Thyroid gland (tissue), 4 donors: ENCODE measurements around the gene RTN4R. TPM values are rescaled to one million over a fixed set of nuclear protein-coding genes. Genes with fewer than 3 reads are reported as not detected.

Source experiments
- DNase-seq, 2 donors: peaks; one replicate each; pipeline ENCODE4 v3.0.0-alpha.2; 2019
- H3K27ac ChIP-seq, 3 donors: fragments of 200-600 bp; sonication (generic); 1 replicate in 2 of 3; 2 replicates in 1 of 3; pipeline ENCODE4 v1.5.1; 2016 to 2019; ENCODE audit warnings: mild to moderate bottlenecking in 1 of 3, moderate library complexity in 1 of 3
- H3K27me3 ChIP-seq: fragments of 200-600 bp; sonication (generic); one replicate; pipeline ENCODE4 v1.5.1; 2019
- H3K36me3 ChIP-seq, 2 donors: fragments of 200-600 bp; sonication (generic); one replicate each; pipeline ENCODE4 v1.5.1; 2016 to 2019
- H3K4me1 ChIP-seq, 2 donors: fragments of 200-600 bp; sonication (generic); one replicate each; pipeline ENCODE4 v1.5.1; 2017 to 2019
- H3K4me3 ChIP-seq, 3 donors: fragments of 200-600 bp; sonication (generic); replicated peaks in 1 of 3; 1 replicate in 2 of 3; 2 replicates in 1 of 3; pipeline ENCODE4 v1.5.1; 2016; ENCODE audit warnings: mild to moderate bottlenecking in 1 of 3
- H3K9me3 ChIP-seq: fragments of 200-600 bp; sonication (generic); one replicate; pipeline ENCODE4 v1.5.1; 2017
- POLR2A ChIP-seq, 2 donors: fragments of 450-650 bp; IDR thresholded peaks; one replicate each; pipeline ENCODE4 v1.6.1; 2017; ENCODE audit warnings: antibody characterized with exemption in 2 of 2, mild to moderate bottlenecking in 2 of 2, moderate library complexity in 1 of 2
- WGBS, 2 donors: methylation state at CpG; one replicate each; pipeline ENCODE4 v1.1.5; 2017; 5-methylcytosine and 5-hydroxymethylcytosine counted together
- intact Hi-C: fragments of 100-400 bp; cut with DNase I; formaldehyde crosslinking; loops from one replicate; pipeline ENCODE4 v1.15.1; 2023
- total RNA-seq, 4 donors: library from RNA; depleted of rRNA; stranded (reverse); fragments of >200 nt; gene quantifications; one replicate each; pipeline ENCODE4 v1.2.3, GENCODE V29; 2016
- TF ChIP-seq, protein P1 (sequence below), 6 experiments: fragments of 200-600 bp in 3 of 6; fragments of 450-650 bp in 3 of 6; sonication (generic) in 3 of 6; IDR thresholded peaks; one replicate each; pipeline ENCODE4 v1.5.1; 2016 to 2019; ENCODE audit warnings: antibody characterized with exemption in 6 of 6, mild to moderate bottlenecking in 2 of 6, inconsistent platforms in 1 of 6, moderate library complexity in 1 of 6

The RTN4R gene
- total RNA-seq, 4 donors from 2014 or later = 4.0 to 8.6 (median 5.9) TPM

DNA sequence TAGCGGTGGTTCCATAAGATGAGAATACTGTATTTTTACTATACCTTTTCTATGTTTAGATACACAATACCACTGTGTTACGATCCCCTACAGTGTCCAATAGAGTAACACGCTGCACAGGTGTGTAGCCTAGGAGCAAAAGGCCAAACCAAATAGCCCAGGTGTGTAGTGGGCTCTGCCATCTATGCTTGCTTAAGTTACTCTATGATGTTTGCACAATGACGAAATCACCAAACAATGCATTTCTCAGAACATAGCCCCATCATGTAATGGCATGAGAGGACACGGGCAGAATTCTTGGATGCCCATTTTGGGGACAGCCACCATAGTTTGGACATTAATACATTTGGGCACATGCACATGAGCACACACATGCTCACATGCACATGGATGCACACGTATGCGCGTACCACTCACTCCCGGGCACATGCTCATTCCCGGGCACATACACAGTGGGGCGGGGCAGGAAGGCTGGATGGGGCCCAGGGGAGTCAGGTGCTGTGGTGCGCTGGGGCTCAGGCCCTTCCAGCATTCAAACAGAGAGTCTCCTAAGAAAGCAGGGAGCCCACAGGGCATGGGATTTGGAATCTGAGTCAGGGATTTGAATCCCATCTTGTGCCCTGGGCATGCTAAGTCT is 51.1 kb downstream of the RTN4R start:
- Histone ChIP-seq H3K27me3 (no peaks in the 10 kb centered on the region), H3K27ac (no peak overlapping the region), H3K36me3 (no peaks in the 10 kb centered on the region), H3K4me1 (peaks cover 8 to 10% of the 10 kb centered on the region in 2 donors), H3K9me3 (no peaks in the 10 kb centered on the region), H3K4me3 (no peak overlapping the region)
- intact Hi-C loops = no loop called here
- TF ChIP-seq POLR2A (IDR thresholded peaks at IDR 0.05) = no peak
- TF ChIP-seq, protein P1, sequence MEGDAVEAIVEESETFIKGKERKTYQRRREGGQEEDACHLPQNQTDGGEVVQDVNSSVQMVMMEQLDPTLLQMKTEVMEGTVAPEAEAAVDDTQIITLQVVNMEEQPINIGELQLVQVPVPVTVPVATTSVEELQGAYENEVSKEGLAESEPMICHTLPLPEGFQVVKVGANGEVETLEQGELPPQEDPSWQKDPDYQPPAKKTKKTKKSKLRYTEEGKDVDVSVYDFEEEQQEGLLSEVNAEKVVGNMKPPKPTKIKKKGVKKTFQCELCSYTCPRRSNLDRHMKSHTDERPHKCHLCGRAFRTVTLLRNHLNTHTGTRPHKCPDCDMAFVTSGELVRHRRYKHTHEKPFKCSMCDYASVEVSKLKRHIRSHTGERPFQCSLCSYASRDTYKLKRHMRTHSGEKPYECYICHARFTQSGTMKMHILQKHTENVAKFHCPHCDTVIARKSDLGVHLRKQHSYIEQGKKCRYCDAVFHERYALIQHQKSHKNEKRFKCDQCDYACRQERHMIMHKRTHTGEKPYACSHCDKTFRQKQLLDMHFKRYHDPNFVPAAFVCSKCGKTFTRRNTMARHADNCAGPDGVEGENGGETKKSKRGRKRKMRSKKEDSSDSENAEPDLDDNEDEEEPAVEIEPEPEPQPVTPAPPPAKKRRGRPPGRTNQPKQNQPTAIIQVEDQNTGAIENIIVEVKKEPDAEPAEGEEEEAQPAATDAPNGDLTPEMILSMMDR (IDR thresholded peaks at IDR 0.05) = no peak
- 87 to 95% methylated on average over 10 to 12 of the region's 12 CpGs for WGBS, 2 donors
- no peak for DNase-seq

- no peak overlapping the region for H3K4me3 ChIP-seq
- no peak for DNase-seq
- intact Hi-C loops = no loop called here
- no peaks in the 10 kb centered on the region for H3K27me3 ChIP-seq
- TF ChIP-seq, protein P1 (IDR thresholded peaks at IDR 0.05) = no peak
- TF ChIP-seq POLR2A (IDR thresholded peaks at IDR 0.05) = no peak
- WGBS, 2 donors = 75 to 89% methylated on average over 3 to 4 of the region's 4 CpGs
- H3K36me3 ChIP-seq = no peaks in the 10 kb centered on the region
- H3K4me1 ChIP-seq = peaks cover 17% of the 10 kb centered on the region in 2 donors
- H3K9me3 ChIP-seq = no peaks in the 10 kb centered on the region
- H3K27ac ChIP-seq = no peak overlapping the region
Measured at GRCh38 chr22:20215742-20216141, 52.4 kb downstream of the RTN4R start.

DNA sequence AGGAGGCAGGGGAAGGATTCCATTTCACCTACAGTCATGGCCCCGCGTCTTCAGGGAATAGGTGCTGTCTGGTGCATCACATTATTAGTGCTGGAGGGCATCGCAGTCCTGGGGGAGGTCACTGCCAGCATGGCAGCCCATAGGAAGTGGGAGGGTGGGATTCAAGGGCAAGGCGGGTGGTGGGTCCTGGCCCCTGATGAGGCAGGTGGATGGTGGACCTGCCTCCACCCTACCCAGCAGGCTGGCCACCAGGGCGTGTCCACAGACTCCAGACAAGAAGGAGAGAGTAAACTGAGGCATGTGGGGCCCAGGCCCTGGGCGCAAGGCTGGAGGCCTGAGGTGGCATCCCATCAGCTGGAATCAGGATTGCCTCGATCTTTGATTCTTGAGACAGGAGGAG is 53.3 kb downstream of the RTN4R start:
- 94 to 96% methylated on average over 5 to 7 of the region's 7 CpGs for WGBS, 2 donors
- DNase-seq = no peak
- Histone ChIP-seq H3K9me3 (no peaks in the 10 kb centered on the region), H3K27me3 (no peaks in the 10 kb centered on the region), H3K4me1 (peaks cover 23 to 24% of the 10 kb centered on the region in 2 donors), H3K4me3 (no peak overlapping the region), H3K36me3 (no peaks in the 10 kb centered on the region), H3K27ac (no peak overlapping the region)
- TF ChIP-seq POLR2A (IDR thresholded peaks at IDR 0.05) = no peak
- TF ChIP-seq, protein P1 (IDR thresholded peaks at IDR 0.05) = no peak
- intact Hi-C loops = no loop called here

- Histone ChIP-seq H3K27ac (no peak overlapping the region), H3K9me3 (no peaks in the 10 kb centered on the region), H3K27me3 (no peaks in the 10 kb centered on the region), H3K36me3 (no peaks in the 10 kb centered on the region), H3K4me3 (no peak overlapping the region), H3K4me1 (peaks cover 23 to 24% of the 10 kb centered on the region in 2 donors)
- no peak for DNase-seq
- WGBS, 2 donors = 71 to 85% methylated on average over 15 to 25 of the region's 33 CpGs
- TF ChIP-seq POLR2A (IDR thresholded peaks at IDR 0.05) = no peak
- TF ChIP-seq, protein P1 (IDR thresholded peaks at IDR 0.05) = no peak
- intact Hi-C loops = no loop called here
Measured at GRCh38 chr22:20213833-20214708, 54.0 kb downstream of the RTN4R start.
